ENCODE results near the gene FAM83D. TPM values are rescaled to one million over a fixed set of nuclear protein-coding genes. Genes with fewer than 3 reads are reported as not detected.
"Not testable (repeated sequence)": the region's sequence is repeated elsewhere in the genome, so short reads cannot be mapped to it uniquely, and the experiment has no call there.

The FAM83D gene
- total RNA-seq, 2 experiments from 2014 or later, result 11.8 to 14.2 TPM

- Mint-ChIP-seq H3K4me1 (no peaks in the 10 kb centered on the region), H3K27me3 (no peaks in the 10 kb centered on the region), H3K4me3 (no peak overlapping the region), H3K9me3 (no peaks in the 10 kb centered on the region), H3K36me3 (peaks cover 10% of the 10 kb centered on the region), H3K27ac (no peak overlapping the region)
- DNase-seq, result no peak
These were observed 11.8 kb downstream of the FAM83D start for GRCh38 chr20:38937978-38938473.

GRCh38 chr20:38939686-38940085 is 13.5 kb downstream of the FAM83D start:
- H3K27me3 Mint-ChIP-seq, result no peaks in the 10 kb centered on the region
- no peaks in the 10 kb centered on the region for H3K9me3 Mint-ChIP-seq
- H3K4me1 Mint-ChIP-seq, result no peaks in the 10 kb centered on the region
- no peak overlapping the region for H3K27ac Mint-ChIP-seq
- H3K36me3 Mint-ChIP-seq, result peaks cover 8% of the 10 kb centered on the region
- no peak for DNase-seq
- no peak overlapping the region for H3K4me3 Mint-ChIP-seq

DNA sequence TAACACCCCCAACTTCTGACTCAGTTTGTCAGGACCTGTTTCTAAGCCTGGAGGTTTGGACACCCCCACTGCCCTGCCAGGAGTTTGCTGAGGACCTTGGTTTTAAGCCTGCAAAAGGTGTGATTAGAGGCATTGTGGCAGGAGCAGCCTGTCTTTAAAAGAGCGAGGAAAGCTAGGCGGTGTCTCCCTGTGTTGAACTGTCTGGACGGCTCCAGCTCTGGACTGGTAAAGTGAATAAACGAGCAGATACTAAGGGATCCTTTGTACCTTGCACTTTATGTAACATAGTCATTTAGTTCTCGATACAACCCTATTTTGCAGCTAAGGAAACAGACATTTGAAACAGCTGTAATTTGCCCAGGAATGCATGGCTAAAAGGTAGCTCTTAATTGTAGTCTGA is 14.4 kb downstream of the FAM83D start:
- H3K36me3 Mint-ChIP-seq, result peaks cover 10% of the 10 kb centered on the region

DNA sequence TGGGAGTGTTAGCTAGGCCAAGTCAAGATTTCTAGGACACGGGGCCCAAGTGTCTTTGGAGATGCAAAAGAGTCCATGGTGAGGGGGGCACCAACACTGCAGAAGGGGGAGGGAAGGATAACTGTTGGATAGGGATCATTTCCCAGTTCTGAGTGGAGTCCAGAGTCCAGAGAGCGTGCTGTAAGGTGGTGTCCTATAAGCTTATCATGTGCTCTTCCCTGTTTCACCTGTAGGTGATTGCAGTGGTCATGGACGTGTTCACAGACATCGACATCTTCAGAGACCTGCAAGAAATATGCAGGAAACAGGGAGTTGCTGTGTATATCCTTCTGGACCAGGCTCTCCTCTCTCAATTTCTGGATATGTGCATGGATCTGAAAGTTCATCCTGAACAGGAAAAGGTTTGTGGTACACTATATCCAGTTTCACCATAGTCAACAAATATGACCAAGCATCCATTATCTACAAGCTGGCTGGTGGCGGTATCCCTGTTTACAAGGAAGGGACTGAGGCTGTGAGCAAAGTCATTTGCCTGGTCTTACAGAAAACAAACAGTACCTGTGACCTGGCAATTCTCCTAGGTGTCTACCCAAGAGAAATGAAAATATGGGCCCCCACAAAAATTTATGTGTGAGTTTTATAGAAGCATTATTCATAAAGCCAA is 15.6 kb downstream of the FAM83D start:
- Mint-ChIP-seq H3K4me3 (no peak overlapping the region), H3K27ac (no peak overlapping the region), H3K9me3 (no peaks in the 10 kb centered on the region), H3K4me1 (no peaks in the 10 kb centered on the region), H3K27me3 (no peaks in the 10 kb centered on the region), H3K36me3 (peaks cover 16% of the 10 kb centered on the region)
- no peak for DNase-seq

More for the DNA sequence above, 14.4 kb downstream of the FAM83D start:
- DNase-seq, result no peak
- H3K4me1 Mint-ChIP-seq, result no peaks in the 10 kb centered on the region
- H3K27me3 Mint-ChIP-seq, result no peaks in the 10 kb centered on the region
- H3K9me3 Mint-ChIP-seq, result no peaks in the 10 kb centered on the region
- no peak overlapping the region for H3K27ac Mint-ChIP-seq
- no peak overlapping the region for H3K4me3 Mint-ChIP-seq

DNA sequence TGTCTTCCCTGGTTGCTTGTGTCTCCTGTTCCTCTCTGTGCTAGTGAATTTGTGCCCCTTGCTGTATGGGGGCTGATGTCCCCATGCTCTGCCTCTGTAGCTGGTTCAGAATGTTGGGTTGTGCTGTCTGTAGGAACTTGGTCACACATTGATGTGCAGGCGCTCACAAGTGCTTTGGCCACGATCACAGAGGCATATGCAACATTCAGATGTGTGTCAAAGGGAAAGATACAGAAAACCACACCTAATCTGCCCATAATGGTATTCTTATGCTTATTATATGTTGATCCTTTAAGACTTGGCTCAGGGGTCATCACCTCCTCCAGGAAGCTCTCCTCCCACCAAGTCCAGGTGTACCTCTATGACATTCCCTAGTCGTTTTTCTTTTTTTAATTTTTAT is 18.8 kb downstream of the FAM83D start:
- Mint-ChIP-seq H3K36me3 (peaks cover 15% of the 10 kb centered on the region), H3K4me3 (no peak overlapping the region), H3K4me1 (no peaks in the 10 kb centered on the region), H3K9me3 (no peaks in the 10 kb centered on the region), H3K27ac (no peak overlapping the region), H3K27me3 (no peaks in the 10 kb centered on the region)
- no peak for DNase-seq

GRCh38 chr20:38946836-38947235 is 20.6 kb downstream of the FAM83D start:
- H3K4me1 Mint-ChIP-seq, result no peaks in the 10 kb centered on the region
- H3K27ac Mint-ChIP-seq, result no peak overlapping the region
- peaks cover 21% of the 10 kb centered on the region for H3K36me3 Mint-ChIP-seq
- H3K4me3 Mint-ChIP-seq, result no peak overlapping the region
- no peaks in the 10 kb centered on the region for H3K9me3 Mint-ChIP-seq
- no peaks in the 10 kb centered on the region for H3K27me3 Mint-ChIP-seq
- no peak for DNase-seq

GRCh38 chr20:38947931-38948362 is 21.7 kb downstream of the FAM83D start:
- H3K36me3 Mint-ChIP-seq, result peaks cover 28% of the 10 kb centered on the region

GRCh38 chr20:38950254-38950653 is 24.0 kb downstream of the FAM83D start:
- no peaks in the 10 kb centered on the region for H3K9me3 Mint-ChIP-seq
- peaks cover 30% of the 10 kb centered on the region for H3K36me3 Mint-ChIP-seq
- H3K27me3 Mint-ChIP-seq, result no peaks in the 10 kb centered on the region
- DNase-seq, result no peak
- H3K27ac Mint-ChIP-seq, result no peak overlapping the region
- H3K4me1 Mint-ChIP-seq, result no peaks in the 10 kb centered on the region
- no peak overlapping the region for H3K4me3 Mint-ChIP-seq

More at GRCh38 chr20:38947931-38948362, 21.7 kb downstream of the FAM83D start:
- H3K4me3 Mint-ChIP-seq, result no peak overlapping the region
- DNase-seq, result no peak
- no peak overlapping the region for H3K27ac Mint-ChIP-seq
- no peaks in the 10 kb centered on the region for H3K9me3 Mint-ChIP-seq
- no peaks in the 10 kb centered on the region for H3K27me3 Mint-ChIP-seq
- no peaks in the 10 kb centered on the region for H3K4me1 Mint-ChIP-seq

DNA sequence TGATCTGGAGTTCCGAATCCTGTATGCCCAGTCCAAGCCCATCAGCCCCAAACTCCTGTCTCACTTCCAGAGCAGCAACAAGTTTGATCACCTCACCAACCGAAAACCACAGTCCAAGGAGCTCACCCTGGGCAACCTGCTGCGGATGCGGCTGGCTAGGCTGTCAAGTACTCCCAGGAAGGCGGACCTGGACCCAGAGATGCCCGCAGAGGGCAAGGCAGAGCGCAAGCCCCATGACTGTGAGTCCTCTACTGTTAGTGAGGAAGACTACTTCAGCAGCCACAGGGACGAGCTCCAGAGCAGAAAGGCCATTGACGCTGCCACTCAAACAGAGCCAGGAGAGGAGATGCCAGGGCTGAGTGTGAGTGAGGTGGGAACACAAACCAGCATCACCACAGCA is 25.4 kb downstream of the FAM83D start:
- Mint-ChIP-seq H3K9me3 (no peaks in the 10 kb centered on the region), H3K4me3 (no peak overlapping the region), H3K27ac (no peak overlapping the region), H3K27me3 (no peaks in the 10 kb centered on the region), H3K36me3 (peaks cover 26% of the 10 kb centered on the region), H3K4me1 (no peaks in the 10 kb centered on the region)
- no peak for DNase-seq

DNA sequence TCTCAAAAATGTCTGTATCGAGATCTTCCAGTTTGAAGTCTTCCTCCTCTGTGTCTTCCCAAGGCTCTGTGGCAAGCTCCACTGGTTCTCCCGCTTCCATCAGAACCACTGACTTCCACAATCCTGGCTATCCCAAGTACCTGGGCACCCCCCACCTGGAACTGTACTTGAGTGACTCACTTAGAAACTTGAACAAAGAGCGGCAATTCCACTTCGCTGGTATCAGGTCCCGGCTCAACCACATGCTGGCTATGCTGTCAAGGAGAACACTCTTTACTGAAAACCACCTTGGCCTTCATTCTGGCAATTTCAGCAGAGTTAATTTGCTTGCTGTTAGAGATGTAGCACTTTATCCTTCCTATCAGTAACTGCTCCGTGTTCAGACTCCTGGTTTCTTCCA is 25.9 kb downstream of the FAM83D start:
- H3K27me3 Mint-ChIP-seq, result no peaks in the 10 kb centered on the region
- no peaks in the 10 kb centered on the region for H3K9me3 Mint-ChIP-seq
- H3K4me1 Mint-ChIP-seq, result no peaks in the 10 kb centered on the region
- H3K4me3 Mint-ChIP-seq, result no peak overlapping the region
- no peak for DNase-seq
- H3K36me3 Mint-ChIP-seq, result peaks cover 24% of the 10 kb centered on the region
- no peak overlapping the region for H3K27ac Mint-ChIP-seq

- Mint-ChIP-seq H3K27me3 (no peaks in the 10 kb centered on the region), H3K36me3 (peaks cover 19% of the 10 kb centered on the region)
These were observed 27.6 kb downstream of the FAM83D start for GRCh38 chr20:38953630-38954340.

DNA sequence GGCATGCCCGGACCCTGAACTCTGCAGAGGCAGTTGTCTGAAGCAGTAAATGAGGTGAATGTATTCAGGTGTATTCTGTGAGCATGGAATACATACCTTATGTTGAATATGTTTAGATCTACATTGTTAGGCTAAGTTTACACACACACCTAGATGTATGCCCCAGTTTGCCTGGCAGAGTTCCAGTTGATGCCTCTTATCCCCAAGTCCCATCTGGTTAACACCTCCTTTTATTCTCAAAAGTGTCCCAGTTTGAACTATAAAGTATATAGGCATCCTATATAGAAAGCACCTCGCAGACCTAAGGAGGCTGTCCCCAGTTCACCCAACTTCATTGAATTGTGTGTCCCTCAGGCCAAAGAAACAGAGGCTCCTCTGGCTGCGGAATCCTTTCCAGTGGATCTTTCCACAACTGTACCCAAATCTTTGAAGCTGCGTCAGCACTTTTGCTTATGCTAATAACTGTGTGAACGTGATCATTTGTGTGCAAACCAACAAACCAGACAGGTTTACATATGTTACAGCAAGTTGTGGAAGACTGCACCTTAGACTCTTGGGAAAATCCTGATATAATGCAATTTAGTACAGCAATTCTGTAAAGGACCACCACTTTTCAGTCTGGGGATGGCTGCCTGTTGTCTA is 31.1 kb downstream of the FAM83D start:
- H3K27me3 Mint-ChIP-seq, result no peaks in the 10 kb centered on the region
- H3K36me3 Mint-ChIP-seq, result peaks cover 14% of the 10 kb centered on the region
- no peak for DNase-seq
- H3K4me1 Mint-ChIP-seq, result peaks cover 12% of the 10 kb centered on the region
- H3K9me3 Mint-ChIP-seq, result no peaks in the 10 kb centered on the region
- no peak overlapping the region for H3K4me3 Mint-ChIP-seq
- H3K27ac Mint-ChIP-seq, result no peak overlapping the region

More at GRCh38 chr20:38953630-38954340, 27.6 kb downstream of the FAM83D start:
- no peaks in the 10 kb centered on the region for H3K9me3 Mint-ChIP-seq
- no peaks in the 10 kb centered on the region for H3K4me1 Mint-ChIP-seq
- DNase-seq, result no peak
- no peak overlapping the region for H3K27ac Mint-ChIP-seq
- H3K4me3 Mint-ChIP-seq, result no peak overlapping the region

DNA sequence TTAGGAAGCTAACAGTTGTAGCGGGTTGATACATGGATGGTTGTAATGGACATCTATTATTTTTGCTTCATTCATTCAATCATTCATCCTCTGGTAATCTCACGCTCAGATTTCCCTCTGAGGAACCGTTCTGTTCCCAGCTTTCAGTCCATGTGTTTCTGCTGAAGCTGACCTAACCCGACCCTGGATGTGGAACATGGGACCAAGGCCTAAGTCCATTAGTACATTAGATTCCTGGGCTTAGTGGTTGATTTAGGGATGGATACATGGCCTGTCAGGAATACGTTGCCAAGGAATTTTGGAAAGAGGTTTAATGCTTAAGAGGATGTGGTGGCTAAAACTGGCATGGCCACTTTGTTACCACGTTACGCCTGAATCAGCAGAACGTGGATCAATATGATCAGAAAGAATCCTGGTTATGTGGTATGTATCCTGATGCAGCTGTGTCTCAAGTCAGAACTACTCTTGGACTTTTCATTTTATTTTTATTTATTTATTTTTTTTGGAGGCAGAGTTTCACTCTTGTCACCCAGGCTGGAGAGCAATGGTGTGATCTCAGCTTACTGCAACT is 31.8 kb downstream of the FAM83D start:
- Mint-ChIP-seq H3K27ac (no peak overlapping the region), H3K9me3 (no peaks in the 10 kb centered on the region), H3K4me3 (no peak overlapping the region), H3K4me1 (peaks cover 16% of the 10 kb centered on the region), H3K27me3 (no peaks in the 10 kb centered on the region), H3K36me3 (peaks cover 12% of the 10 kb centered on the region)
- DNase-seq, result no peak

DNA sequence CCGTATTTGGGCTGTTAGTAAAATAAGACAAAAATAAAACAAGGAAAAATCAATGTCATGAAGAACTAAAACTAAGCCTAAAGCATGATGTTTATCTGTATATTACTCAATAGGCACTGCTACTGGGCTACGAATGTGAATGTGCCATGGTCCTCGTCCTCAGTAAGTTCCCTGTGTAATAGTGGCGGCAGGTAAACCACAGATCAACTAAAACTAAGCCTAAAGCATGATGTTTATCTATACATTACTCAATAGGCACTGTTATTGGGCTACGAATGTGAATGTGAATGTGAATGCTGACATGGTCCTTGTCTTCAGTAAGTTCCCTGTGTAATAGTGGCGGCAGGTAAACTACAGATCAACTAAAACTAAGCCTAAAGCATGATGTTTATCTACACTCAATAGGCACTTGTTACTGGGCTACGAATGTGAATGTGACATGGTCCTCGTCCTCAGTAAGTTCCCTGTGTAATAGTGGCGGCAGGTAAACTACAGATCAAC is 34.0 kb downstream of the FAM83D start:
- not testable (repeated sequence) for H3K9me3 Mint-ChIP-seq, DNase-seq, H3K4me3 Mint-ChIP-seq, H3K27me3 Mint-ChIP-seq, H3K27ac Mint-ChIP-seq
- peaks cover 13% of the 10 kb centered on the region for H3K36me3 Mint-ChIP-seq
- H3K4me1 Mint-ChIP-seq, result peaks cover 28% of the 10 kb centered on the region

GRCh38 chr20:38961530-38962043 is 35.4 kb downstream of the FAM83D start:
- H3K4me1 Mint-ChIP-seq, result peaks cover 32% of the 10 kb centered on the region

More at GRCh38 chr20:38961530-38962043, 35.4 kb downstream of the FAM83D start:
- H3K9me3 Mint-ChIP-seq, result no peaks in the 10 kb centered on the region
- peaks cover 13% of the 10 kb centered on the region for H3K36me3 Mint-ChIP-seq
- DNase-seq, result peak; percentile 17
- H3K27ac Mint-ChIP-seq, result peak overlapping the region; percentile 99
- H3K27me3 Mint-ChIP-seq, result no peaks in the 10 kb centered on the region
- H3K4me3 Mint-ChIP-seq, result peak overlapping the region; percentile 97

Data from activated naive CD8-positive, alpha-beta T cell treated with anti-CD3 and anti-CD28 coated beads for 36 hours (primary cell).